CD4-positive, alpha-beta T cell (primary cell): ENCODE measurements around the gene PPP6R3. TPM values are rescaled to one million over a fixed set of nuclear protein-coding genes. Genes with fewer than 3 reads are reported as not detected.

Source experiments
- ATAC-seq: fragments of 200-7000 bp; cut with Tn5 transposase; one replicate; pipeline ENCODE4 v1.10.0; 2022; ENCODE audit warnings: mild to moderate bottlenecking; ENCODE audit not compliant: poor library complexity
- CTCF ChIA-PET: fragments of 350-600 bp; sonication (Branson Sonifier 250); formaldehyde crosslinking; loops from one replicate; lab custom pipeline; 2021; ENCODE audit warnings: antibody characterized with exemption, inconsistent platforms; lab: Charles Lee
- POLR2A ChIA-PET: fragments of 350-600 bp; sonication (Branson Sonifier 250); formaldehyde crosslinking; loops from one replicate; lab custom pipeline; 2021; ENCODE audit warnings: antibody characterized with exemption, inconsistent platforms; lab: Charles Lee
- DNase-seq, 14 experiments: peaks; one replicate each; pipeline ENCODE4 v3.0.0-alpha.2; 2013 to 2020; ENCODE audit warnings: mixed read lengths in 2 of 14
- H3K27ac ChIP-seq, 2 donors: one replicate each; pipeline versions ENCODE4 v1.5.1 to v1.7.0; 2013; ENCODE audit warnings: low read length in 2 of 2, low read depth in 1 of 2, mild to moderate bottlenecking in 1 of 2
- H3K27me3 ChIP-seq, 2 experiments: 1 replicate in 1 of 2; 2 replicates in 1 of 2; pipeline versions ENCODE4 v1.6.1 to v1.7.0; 2013; ENCODE audit warnings: low read length in 2 of 2, control low read depth in 1 of 2, mild to moderate bottlenecking in 1 of 2, moderate library complexity in 1 of 2; ENCODE audit not compliant: insufficient read depth in 2 of 2, control insufficient read depth in 1 of 2
- H3K36me3 ChIP-seq: one replicate; pipeline ENCODE4 v1.6.1; 2013; ENCODE audit warnings: low read length, control low read depth; ENCODE audit not compliant: insufficient read depth
- H3K4me1 ChIP-seq: one replicate; pipeline ENCODE4 v1.6.1; 2013; ENCODE audit warnings: low read length, control low read depth; ENCODE audit not compliant: insufficient read depth
- H3K4me3 ChIP-seq: one replicate; pipeline ENCODE4 v1.5.1; 2013; ENCODE audit warnings: mild to moderate bottlenecking, low read length, moderate library complexity
- H3K9me3 ChIP-seq, 2 experiments: 1 replicate in 1 of 2; 2 replicates in 1 of 2; pipeline versions ENCODE4 v1.6.1 to v1.7.0; 2013; ENCODE audit warnings: low read length in 2 of 2, mild to moderate bottlenecking in 2 of 2, control low read depth in 1 of 2, moderate library complexity in 1 of 2; ENCODE audit not compliant: control insufficient read depth in 1 of 2, insufficient read depth in 1 of 2
- H3K27ac Mint-ChIP-seq: one replicate; pipeline ENCODE4 v1.8.0; 2020; ENCODE audit warnings: mixed read lengths
- H3K27me3 Mint-ChIP-seq: one replicate; pipeline ENCODE4 v1.8.0; 2021; ENCODE audit warnings: mixed read lengths
- H3K36me3 Mint-ChIP-seq: one replicate; pipeline ENCODE4 v1.8.0; 2021; ENCODE audit warnings: low read depth, mixed read lengths
- H3K4me1 Mint-ChIP-seq: one replicate; pipeline ENCODE4 v1.8.0; 2021; ENCODE audit warnings: low read depth, mixed read lengths
- H3K4me3 Mint-ChIP-seq: one replicate; pipeline ENCODE4 v1.8.0; 2020; ENCODE audit warnings: mild to moderate bottlenecking, mixed read lengths
- H3K9me3 Mint-ChIP-seq: one replicate; pipeline ENCODE4 v1.8.0; 2020; ENCODE audit warnings: mixed read lengths
- CTCF ChIP-seq: fragments of 200-600 bp; IDR thresholded peaks from one replicate; pipeline ENCODE4 v1.8.0; 2022; ENCODE audit warnings: antibody characterized with exemption, mild to moderate bottlenecking
- intact Hi-C, 2 experiments: fragments of 100-400 bp; cut with DNase I in 1 of 2; cut with micrococcal nuclease in 1 of 2; formaldehyde crosslinking; loops; one replicate each; pipeline versions ENCODE4 v1.15.1 to v1.9.0; 2023 to 2025; cut with DNase I, micrococcal nuclease
- total RNA-seq, 174 experiments: library from RNA in 2 of 174; stranded (reverse) in 2 of 174; gene quantifications; one replicate each; pipeline ENCODE4 v1.2.3 and lab custom pipeline; 2021 to 2026

Gene PPP6R3
- total RNA-seq, 2 experiments from 2014 or later = 108 to 109 TPM

GRCh38 chr11:68661697-68662603 is 201.4 kb downstream of the PPP6R3 start:
- Histone ChIP-seq H3K27me3 (peaks cover 0 to 2% of the 10 kb centered on the region in 2 experiments), H3K27ac (no peak overlapping the region), H3K4me1 (no peaks in the 10 kb centered on the region), H3K9me3 (peaks cover 0 to 5% of the 10 kb centered on the region in 2 experiments), H3K36me3 (no peaks in the 10 kb centered on the region), H3K4me3 (no peak overlapping the region)
- ChIA-PET CTCF (no interaction called here), POLR2A (no interaction called here)
- ATAC-seq (no peak), DNase-seq (peak in 1 of 14 experiments; percentile 6)
- Mint-ChIP-seq H3K9me3 (no peaks in the 10 kb centered on the region), H3K27me3 (no peaks in the 10 kb centered on the region), H3K4me1 (no peaks in the 10 kb centered on the region), H3K36me3 (no peaks in the 10 kb centered on the region), H3K27ac (no peak overlapping the region), H3K4me3 (no peak overlapping the region)
- TF ChIP-seq CTCF = no peak
- intact Hi-C loops = no loop called here

- Mint-ChIP-seq H3K4me3 (no peak overlapping the region), H3K27ac (no peak overlapping the region), H3K9me3 (no peaks in the 10 kb centered on the region), H3K4me1 (no peaks in the 10 kb centered on the region), H3K27me3 (no peaks in the 10 kb centered on the region), H3K36me3 (no peaks in the 10 kb centered on the region)
- no peaks in the 10 kb centered on the region for H3K36me3 ChIP-seq
- peaks cover 0 to 2% of the 10 kb centered on the region in 2 experiments for H3K27me3 ChIP-seq
- no peak overlapping the region for H3K4me3 ChIP-seq
- CTCF ChIA-PET = no interaction called here
- peak in 1 of 14 experiments; percentile 5 for DNase-seq
- POLR2A ChIA-PET = no interaction called here
- TF ChIP-seq CTCF = no peak
- ATAC-seq = no peak
- intact Hi-C loops = no loop called here
- H3K9me3 ChIP-seq = peaks cover 0 to 5% of the 10 kb centered on the region in 2 experiments
- no peak overlapping the region for H3K27ac ChIP-seq
- H3K4me1 ChIP-seq = no peaks in the 10 kb centered on the region
These were observed 203.0 kb downstream of the PPP6R3 start for GRCh38 chr11:68663482-68664010.

- H3K27ac Mint-ChIP-seq = no peak overlapping the region
- Histone ChIP-seq H3K4me1 (no peaks in the 10 kb centered on the region), H3K4me3 (no peak overlapping the region), H3K27ac (no peak overlapping the region), H3K9me3 (peaks cover 0 to 5% of the 10 kb centered on the region in 2 experiments), H3K27me3 (peaks cover 0 to 2% of the 10 kb centered on the region in 2 experiments), H3K36me3 (no peaks in the 10 kb centered on the region)
- DNase-seq (no peak), ATAC-seq (no peak)
- no peaks in the 10 kb centered on the region for H3K36me3 Mint-ChIP-seq
- no peaks in the 10 kb centered on the region for H3K9me3 Mint-ChIP-seq
- intact Hi-C loops = no loop called here
- ChIA-PET CTCF (no interaction called here), POLR2A (no interaction called here)
- no peaks in the 10 kb centered on the region for H3K27me3 Mint-ChIP-seq
- H3K4me3 Mint-ChIP-seq = no peak overlapping the region
- no peak for TF ChIP-seq CTCF
- no peaks in the 10 kb centered on the region for H3K4me1 Mint-ChIP-seq
These were observed 203.6 kb downstream of the PPP6R3 start for GRCh38 chr11:68664141-68664540.
